Ovary (tissue), 3 donors: ENCODE data around the gene SMURF1.

Experiments used
- CTCF ChIP-seq, 3 donors: fragments of 450-650 bp in 2 of 3; fragments of 200-600 bp in 1 of 3; IDR thresholded peaks; one replicate each; pipeline versions ENCODE4 v1.5.1 to v1.8.0; 2016 to 2022; ENCODE audit warnings: antibody characterized with exemption in 3 of 3, mild to moderate bottlenecking in 1 of 3
- EP300 ChIP-seq: sonication (generic); formaldehyde crosslinking; IDR thresholded peaks from one replicate; pipeline ENCODE4 v1.6.1; 2017; ENCODE audit warnings: antibody characterized with exemption
- POLR2A ChIP-seq: fragments of 450-650 bp; IDR thresholded peaks from one replicate; pipeline ENCODE4 v1.6.1; 2017; ENCODE audit warnings: antibody characterized with exemption, mild to moderate bottlenecking, moderate library complexity
- donor health status: DM: no; HTN: no; CAD: no.

DNA sequence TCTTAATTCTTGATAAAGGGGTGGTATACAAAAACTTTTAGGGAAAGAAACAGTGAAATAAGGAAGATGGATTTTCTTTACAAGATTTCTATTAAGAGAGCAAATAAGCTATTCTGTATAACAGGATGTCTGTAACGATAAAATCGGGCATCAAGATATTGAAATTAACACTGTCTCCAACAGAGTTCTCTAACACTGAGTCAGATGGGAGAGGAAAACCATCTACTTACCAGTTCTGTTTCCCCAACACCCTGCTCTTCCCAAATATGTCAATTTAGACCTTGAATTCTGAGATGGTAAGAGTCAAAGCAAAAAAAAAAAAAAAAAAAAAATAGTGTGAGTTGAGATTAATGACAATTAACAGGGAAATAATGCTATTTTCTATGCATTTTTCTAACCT, 23.0 kb downstream of the SMURF1 start:
- TF ChIP-seq CTCF (IDR thresholded peaks at IDR 0.05) (no peak), POLR2A (no peak), EP300 (no peak)
